Measurements from ENCODE around the gene ADRB1.

Gene ADRB1

GRCh38 chr10:114094795-114095194 is 51.1 kb downstream of the ADRB1 start:
- DNase-seq (ENCODE audit: low spot score): no peak

GRCh38 chr10:114095559-114096337 is 52.1 kb downstream of the ADRB1 start:
- DNase-seq (ENCODE audit: low spot score): no peak
